Measurements from ENCODE around the gene RGS12.

Gene RGS12

DNA sequence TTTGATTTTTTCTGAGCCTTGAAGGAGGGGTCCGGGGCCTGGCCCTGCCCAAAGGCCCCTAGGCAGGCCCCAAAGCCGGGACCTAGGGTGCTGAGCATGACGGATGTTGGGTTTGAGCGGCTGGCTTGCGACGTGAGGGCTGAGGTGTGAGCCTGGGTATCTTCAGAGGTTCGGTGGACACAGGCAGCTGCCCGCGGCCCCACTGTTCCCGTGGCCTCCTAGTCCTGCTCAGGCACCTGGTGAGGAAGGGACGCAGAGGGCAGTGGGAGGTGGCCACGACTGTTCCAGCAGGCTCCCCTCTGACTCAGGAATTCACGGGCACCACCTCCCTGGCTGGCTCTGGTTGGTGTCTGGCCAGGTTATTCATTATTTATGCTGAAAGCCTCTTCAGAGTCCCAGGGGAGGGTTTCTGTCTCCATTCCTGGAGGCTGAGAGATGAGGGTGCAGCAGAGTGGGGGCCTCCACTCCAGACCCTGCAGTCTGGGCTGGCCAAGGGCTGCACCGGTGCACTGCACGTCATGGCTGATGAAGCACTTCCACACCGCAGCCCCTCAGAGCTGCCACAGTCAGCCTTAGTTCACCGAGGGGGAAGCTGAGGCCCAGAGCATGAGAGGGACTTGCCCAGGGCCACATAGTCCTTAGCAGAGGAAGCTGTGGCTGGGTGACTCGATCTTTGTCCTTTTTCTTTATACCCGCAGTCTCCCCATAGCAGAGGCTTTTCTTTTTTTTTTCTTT, 41.7 kb upstream of the RGS12 start:
- TF ChIP-seq ZFX (IDR thresholded peaks at IDR 0.05) (no peak), CTCF (conservative IDR thresholded peaks at IDR 0.05) (no peak)
- no peak overlapping the region for H3K27ac ChIP-seq

DNA sequence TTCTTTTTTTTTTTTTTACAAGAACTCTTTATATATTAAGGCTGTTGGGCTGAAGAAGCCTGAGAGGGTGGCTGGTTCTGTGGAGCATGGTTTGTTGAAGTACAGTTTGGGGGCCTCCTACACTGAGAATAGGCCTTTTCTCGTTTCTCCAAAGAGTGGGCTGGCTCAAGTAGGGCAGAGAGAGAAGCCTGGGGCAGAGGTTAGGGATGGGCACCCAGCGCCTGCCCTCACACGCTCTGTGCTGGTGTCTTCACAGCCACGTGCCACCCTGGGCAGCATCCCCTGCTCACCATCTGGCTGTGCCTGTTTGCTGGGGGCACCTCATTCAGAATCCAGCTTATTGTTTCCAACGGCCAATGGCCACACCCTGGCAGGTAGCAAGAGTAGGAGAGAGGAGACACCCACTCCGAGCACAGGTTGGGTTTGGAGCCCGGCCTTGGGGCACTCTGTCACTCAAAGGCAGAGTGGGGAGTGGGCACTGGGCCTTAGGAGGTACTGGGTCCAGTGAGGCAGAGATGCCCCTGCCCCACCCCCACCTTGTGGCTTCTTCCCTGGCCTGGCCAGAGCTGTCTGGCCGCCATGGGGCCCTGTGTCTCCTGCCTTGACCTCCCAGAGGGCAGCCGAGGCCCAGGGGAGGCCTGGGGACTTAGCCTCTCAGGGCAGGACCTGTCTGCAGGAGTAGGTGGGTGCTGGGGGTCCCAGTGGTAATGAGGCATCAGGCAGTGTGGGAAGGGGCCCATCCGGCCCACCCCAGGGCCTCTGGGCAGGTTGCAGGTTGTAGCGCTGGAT, 40.9 kb upstream of the RGS12 start:
- no peak for TF ChIP-seq ZFX (IDR thresholded peaks at IDR 0.05)
- H3K27ac ChIP-seq = no peak overlapping the region

- no peak overlapping the region for H3K27ac ChIP-seq
- no peak for TF ChIP-seq ZFX (IDR thresholded peaks at IDR 0.05)
- TF ChIP-seq CTCF (conservative IDR thresholded peaks at IDR 0.05) = no peak
These were observed 40.4 kb upstream of the RGS12 start for GRCh38 chr4:3252480-3252828.

DNA sequence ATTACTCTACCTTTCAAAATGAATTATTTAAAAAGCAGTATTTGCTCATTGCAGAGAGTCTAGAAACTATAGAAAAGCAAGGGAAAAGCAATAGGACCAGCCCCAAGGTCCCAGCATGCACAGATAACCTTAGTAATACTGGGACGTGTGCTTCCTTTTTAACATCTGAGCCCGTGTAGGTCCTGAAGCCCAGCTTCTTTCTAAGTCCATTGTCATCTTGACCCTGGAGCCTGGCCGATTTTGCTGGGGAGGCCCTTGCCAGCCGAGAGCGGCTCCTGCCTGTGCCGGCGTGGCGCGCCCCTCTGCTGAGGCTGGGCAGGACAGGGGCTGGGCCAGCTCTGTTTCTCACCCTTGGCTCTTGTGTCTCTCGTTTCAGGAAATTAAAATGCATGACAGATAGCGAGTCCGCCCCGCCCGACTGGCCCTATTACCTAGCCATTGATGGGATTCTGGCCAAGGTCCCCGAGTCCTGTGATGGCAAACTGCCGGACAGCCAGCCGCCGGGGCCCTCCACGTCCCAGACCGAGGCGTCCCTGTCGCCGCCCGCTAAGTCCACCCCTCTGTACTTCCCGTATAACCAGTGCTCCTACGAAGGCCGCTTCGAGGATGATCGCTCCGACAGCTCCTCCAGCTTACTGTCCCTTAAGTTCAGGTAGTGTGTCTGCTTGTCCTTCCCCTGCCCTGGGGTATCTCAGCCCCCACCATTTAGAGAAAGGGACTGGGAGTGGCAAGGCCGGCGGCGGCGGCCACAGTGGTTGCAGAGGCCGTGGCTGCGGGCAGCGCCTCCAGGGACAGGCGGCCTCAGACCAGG, 39.8 kb upstream of the RGS12 start:
- TF ChIP-seq CTCF (conservative IDR thresholded peaks at IDR 0.05) (no peak), ZFX (IDR thresholded peaks at IDR 0.05) (no peak)
- H3K27ac ChIP-seq = no peak overlapping the region

DNA sequence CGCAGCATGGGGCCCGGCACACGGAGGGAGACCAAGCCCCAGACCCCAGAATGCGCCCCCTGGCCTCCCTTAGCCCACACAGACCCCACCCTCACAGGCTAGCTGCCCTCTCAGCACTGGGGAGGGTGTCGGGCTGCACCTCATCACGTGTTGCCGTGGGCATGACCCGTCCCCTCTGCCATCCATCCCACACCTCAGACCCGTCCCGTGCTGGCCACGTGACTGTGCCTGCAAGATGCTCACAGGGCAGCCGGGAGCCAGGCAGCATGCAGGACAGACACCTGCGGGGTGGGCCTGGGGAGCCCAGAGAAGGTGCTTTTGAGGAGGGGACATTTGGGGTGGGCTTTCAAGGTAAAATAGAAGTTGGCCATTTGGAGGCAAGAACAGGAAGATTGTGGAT, 39.0 kb upstream of the RGS12 start:
- H3K27ac ChIP-seq = no peak overlapping the region
- TF ChIP-seq CTCF (conservative IDR thresholded peaks at IDR 0.05) (no peak), ZFX (IDR thresholded peaks at IDR 0.05) (no peak)

DNA sequence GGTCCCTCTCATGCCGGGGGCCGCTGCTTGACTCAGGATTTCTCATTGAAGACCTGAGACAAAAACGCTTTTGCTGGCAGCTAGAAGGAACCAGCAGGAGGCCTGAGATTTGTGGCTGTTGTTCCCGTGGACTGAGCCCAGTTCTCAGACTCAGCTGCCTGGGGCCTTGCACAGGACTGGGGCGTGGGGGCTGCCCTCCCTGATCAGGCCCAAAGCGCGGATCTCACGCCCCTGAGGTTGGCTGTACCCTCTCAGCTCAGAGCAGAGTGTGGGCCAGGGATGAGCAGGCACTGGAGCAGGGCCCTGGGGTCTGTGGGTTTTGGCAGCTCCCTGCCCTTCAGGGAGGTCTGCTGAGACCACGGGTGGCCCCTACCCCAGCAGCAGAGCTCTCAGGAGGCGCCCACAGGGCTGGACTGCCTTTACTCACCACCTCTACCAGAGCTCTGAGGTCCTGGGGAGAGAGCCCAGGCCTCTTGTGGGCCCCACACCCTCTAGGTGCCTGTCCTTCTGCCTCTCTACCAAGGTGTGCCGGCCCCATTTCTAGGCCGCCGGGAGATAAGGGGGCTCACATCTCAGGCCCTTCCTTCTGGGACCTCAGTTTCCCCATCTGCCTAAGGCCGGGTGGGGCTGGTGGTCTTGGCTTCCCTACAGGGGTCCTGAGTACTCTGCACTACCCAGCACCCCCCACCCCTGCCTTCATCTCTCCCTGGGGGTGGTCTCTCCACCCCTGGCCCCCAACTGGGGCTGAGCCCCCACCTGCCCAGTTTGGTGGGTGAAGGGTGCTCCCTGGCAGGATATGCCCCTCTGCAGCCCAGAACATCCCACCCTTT, 38.3 kb upstream of the RGS12 start:
- H3K27ac ChIP-seq = no peak overlapping the region
- TF ChIP-seq ZFX (IDR thresholded peaks at IDR 0.05) (no peak), CTCF (conservative IDR thresholded peaks at IDR 0.05) (no peak)

- TF ChIP-seq ZFX (IDR thresholded peaks at IDR 0.05) = no peak
- TF ChIP-seq CTCF (conservative IDR thresholded peaks at IDR 0.05) = no peak
- H3K27ac ChIP-seq = no peak overlapping the region
These were observed 37.1 kb upstream of the RGS12 start for GRCh38 chr4:3255611-3256186.

Measured in C4-2B (cell line).